ENCODE measurements around the gene LIMD2. TPM values are rescaled to one million over a fixed set of nuclear protein-coding genes. Genes with fewer than 3 reads are reported as not detected.

Gene LIMD2
- total and polyA plus RNA-seq, 2 experiments from 2014 or later = 20.7 to 31.1 TPM

DNA sequence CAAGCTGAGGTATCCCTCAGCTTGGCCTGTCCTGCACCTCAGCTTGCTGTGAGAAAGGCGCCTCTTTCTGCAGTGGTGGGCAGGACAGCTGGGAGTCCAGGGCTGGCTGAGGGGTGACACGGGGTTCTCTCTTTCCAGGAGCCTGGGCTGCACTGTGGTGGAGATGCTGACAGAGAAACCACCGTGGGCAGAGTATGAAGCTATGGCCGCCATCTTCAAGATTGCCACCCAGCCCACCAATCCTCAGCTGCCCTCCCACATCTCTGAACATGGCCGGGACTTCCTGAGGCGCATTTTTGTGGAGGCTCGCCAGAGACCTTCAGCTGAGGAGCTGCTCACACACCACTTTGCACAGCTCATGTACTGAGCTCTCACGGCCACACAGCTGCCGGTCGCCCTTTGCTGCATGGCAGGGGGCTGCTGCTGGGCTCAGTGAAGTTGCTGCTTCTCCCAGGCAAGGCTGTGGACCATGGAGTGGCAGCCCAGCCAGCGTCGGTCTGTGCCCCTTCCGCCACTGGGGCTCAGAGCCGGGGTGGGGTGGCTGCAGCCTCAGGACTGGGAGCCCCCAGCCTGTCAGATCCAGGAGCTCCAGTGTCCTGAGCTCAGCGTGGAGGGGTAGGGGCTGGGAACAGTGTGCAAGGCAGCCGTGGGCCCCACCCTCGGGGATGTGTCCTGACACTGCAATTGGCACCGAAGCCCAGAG is 6.4 kb downstream of the LIMD2 start:
- TF ChIP-seq, protein P1, sequence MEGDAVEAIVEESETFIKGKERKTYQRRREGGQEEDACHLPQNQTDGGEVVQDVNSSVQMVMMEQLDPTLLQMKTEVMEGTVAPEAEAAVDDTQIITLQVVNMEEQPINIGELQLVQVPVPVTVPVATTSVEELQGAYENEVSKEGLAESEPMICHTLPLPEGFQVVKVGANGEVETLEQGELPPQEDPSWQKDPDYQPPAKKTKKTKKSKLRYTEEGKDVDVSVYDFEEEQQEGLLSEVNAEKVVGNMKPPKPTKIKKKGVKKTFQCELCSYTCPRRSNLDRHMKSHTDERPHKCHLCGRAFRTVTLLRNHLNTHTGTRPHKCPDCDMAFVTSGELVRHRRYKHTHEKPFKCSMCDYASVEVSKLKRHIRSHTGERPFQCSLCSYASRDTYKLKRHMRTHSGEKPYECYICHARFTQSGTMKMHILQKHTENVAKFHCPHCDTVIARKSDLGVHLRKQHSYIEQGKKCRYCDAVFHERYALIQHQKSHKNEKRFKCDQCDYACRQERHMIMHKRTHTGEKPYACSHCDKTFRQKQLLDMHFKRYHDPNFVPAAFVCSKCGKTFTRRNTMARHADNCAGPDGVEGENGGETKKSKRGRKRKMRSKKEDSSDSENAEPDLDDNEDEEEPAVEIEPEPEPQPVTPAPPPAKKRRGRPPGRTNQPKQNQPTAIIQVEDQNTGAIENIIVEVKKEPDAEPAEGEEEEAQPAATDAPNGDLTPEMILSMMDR (IDR thresholded peaks at IDR 0.05; ENCODE audit: poor library complexity) = no peak
- TF ChIP-seq EZH2 (IDR thresholded peaks at IDR 0.05; ENCODE audit: borderline replicate concordance) (no peak), EZH2phosphoT487 (IDR thresholded peaks at IDR 0.05; ENCODE audit: low read depth, severe bottlenecking, unreplicated experiment) (no peak)
- Histone ChIP-seq H3K4me2 (no peak overlapping the region), H3K27me3 (no peaks in the 10 kb centered on the region), H4K20me1 (ENCODE audit: insufficient read depth, poor library complexity, severe bottlenecking) (no peaks in the 10 kb centered on the region), H3K9me3 (ENCODE audit: low read depth) (no peaks in the 10 kb centered on the region), H3K79me2 (no peaks in the 10 kb centered on the region), H3K4me1 (ENCODE audit: insufficient read depth) (no peaks in the 10 kb centered on the region), H3K9me2 (replicated peaks; ENCODE audit: insufficient read depth) (no peaks in the 10 kb centered on the region), H3K36me3 (replicated peaks; ENCODE audit: insufficient read depth, low read depth) (no peaks in the 10 kb centered on the region), H3K4me3 (no peak overlapping the region), H3K27ac (no peak overlapping the region), H2AFZ (no peak overlapping the region)
- WGBS (ENCODE audit: low lambda C conversion rate, missing lambda C conversion rate) = 95% methylated on average over 17 of the region's 18 CpGs
- no peak for DNase-seq (ENCODE audit: low spot score)

- Histone ChIP-seq H3K79me2 (no peaks in the 10 kb centered on the region), H3K9me3 (ENCODE audit: low read depth) (no peaks in the 10 kb centered on the region), H3K4me2 (no peak overlapping the region), H3K4me1 (ENCODE audit: insufficient read depth) (no peaks in the 10 kb centered on the region), H3K27me3 (no peaks in the 10 kb centered on the region), H2AFZ (no peak overlapping the region), H3K36me3 (replicated peaks; ENCODE audit: insufficient read depth, low read depth) (no peaks in the 10 kb centered on the region), H4K20me1 (ENCODE audit: insufficient read depth, poor library complexity, severe bottlenecking) (no peaks in the 10 kb centered on the region), H3K9me2 (replicated peaks; ENCODE audit: insufficient read depth) (no peaks in the 10 kb centered on the region), H3K27ac (no peak overlapping the region), H3K4me3 (no peak overlapping the region)
- 95% methylated on average over 11 of the region's 11 CpGs for WGBS (ENCODE audit: low lambda C conversion rate, missing lambda C conversion rate)
- no peak for DNase-seq (ENCODE audit: low spot score)
- TF ChIP-seq EZH2phosphoT487 (IDR thresholded peaks at IDR 0.05; ENCODE audit: low read depth, severe bottlenecking, unreplicated experiment) = no peak
- TF ChIP-seq, protein P1 (IDR thresholded peaks at IDR 0.05; ENCODE audit: poor library complexity) = no peak
- TF ChIP-seq EZH2 (IDR thresholded peaks at IDR 0.05; ENCODE audit: borderline replicate concordance) = no peak
These were observed 7.6 kb downstream of the LIMD2 start for GRCh38 chr17:63692195-63692816.

DNA sequence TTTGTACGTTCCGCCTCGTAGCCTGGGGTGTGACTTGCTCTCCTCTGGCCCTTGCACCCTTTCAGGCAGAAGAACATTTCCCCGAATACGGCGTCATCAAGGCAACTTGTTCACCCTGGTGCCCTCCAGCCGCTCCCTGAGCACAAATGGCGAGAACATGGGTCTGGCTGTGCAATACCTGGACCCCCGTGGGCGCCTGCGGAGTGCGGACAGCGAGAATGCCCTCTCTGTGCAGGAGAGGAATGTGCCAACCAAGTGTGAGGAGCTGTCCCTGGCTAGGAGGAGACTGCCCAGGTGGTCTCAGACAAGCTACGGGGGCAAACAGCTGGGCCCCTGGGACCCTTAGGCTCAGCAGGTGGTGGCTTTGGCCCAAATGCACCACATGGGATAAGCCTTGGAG is 10.4 kb downstream of the LIMD2 start:
- no peak for TF ChIP-seq EZH2phosphoT487 (IDR thresholded peaks at IDR 0.05; ENCODE audit: low read depth, severe bottlenecking, unreplicated experiment)
- TF ChIP-seq EZH2 (IDR thresholded peaks at IDR 0.05; ENCODE audit: borderline replicate concordance) = no peak
- TF ChIP-seq, protein P1 (IDR thresholded peaks at IDR 0.05; ENCODE audit: poor library complexity) = no peak
- H3K4me3 ChIP-seq = no peak overlapping the region
- no peak overlapping the region for H2AFZ ChIP-seq
- H4K20me1 ChIP-seq (ENCODE audit: insufficient read depth, poor library complexity, severe bottlenecking) = no peaks in the 10 kb centered on the region
- H3K9me2 ChIP-seq (replicated peaks; ENCODE audit: insufficient read depth) = no peaks in the 10 kb centered on the region
- no peaks in the 10 kb centered on the region for H3K79me2 ChIP-seq
- H3K27ac ChIP-seq = no peak overlapping the region
- H3K9me3 ChIP-seq (ENCODE audit: low read depth) = no peaks in the 10 kb centered on the region
- no peaks in the 10 kb centered on the region for H3K27me3 ChIP-seq
- DNase-seq (ENCODE audit: low spot score) = no peak
- no peak overlapping the region for H3K4me2 ChIP-seq
- no peaks in the 10 kb centered on the region for H3K4me1 ChIP-seq (ENCODE audit: insufficient read depth)
- 96% methylated on average over 14 of the region's 14 CpGs for WGBS (ENCODE audit: low lambda C conversion rate, missing lambda C conversion rate)
- H3K36me3 ChIP-seq (replicated peaks; ENCODE audit: insufficient read depth, low read depth) = no peaks in the 10 kb centered on the region

Measured in hepatocyte (in vitro differentiated cells).